DND-41 (cell line): ENCODE results near the gene MATK.

Experiments used
- CTCF ChIP-seq: IDR thresholded peaks from 2 replicates; pipeline ENCODE4 v1.5.1; 2012; ENCODE audit warnings: borderline replicate concordance, low read length, moderate library complexity, mild to moderate bottlenecking; ENCODE audit not compliant: poor library complexity, severe bottlenecking; ENCODE audit errors: extremely low read depth
- EZH2 ChIP-seq: IDR thresholded peaks from 3 replicates; pipeline ENCODE4 v1.6.1; 2012; ENCODE audit warnings: borderline replicate concordance, low read depth, mild to moderate bottlenecking, moderate library complexity, low read length, inconsistent platforms; ENCODE audit not compliant: severe bottlenecking

GRCh38 chr19:3780786-3781304 is 5.3 kb downstream of the MATK start:
- no peak for TF ChIP-seq CTCF
- TF ChIP-seq EZH2: no peak
